ENCODE results near the gene DDN. TPM values are rescaled to one million over a fixed set of nuclear protein-coding genes. Genes with fewer than 3 reads are reported as not detected.

The DDN gene
- total RNA-seq, 1 donor from 2014 or later, result not detected

- H3K4me3 ChIP-seq, result no peak overlapping the region
- peaks cover 71 to 83% of the 10 kb centered on the region in 2 donors for H3K36me3 ChIP-seq
- H3K27me3 ChIP-seq, result no peaks in the 10 kb centered on the region
- intact Hi-C loops (cut with DNase I), result no loop called here
- TF ChIP-seq CTCF (IDR thresholded peaks at IDR 0.05), result no peak
- no peak for DNase-seq (ENCODE audit: low spot score in 2 of 2)
- H3K27ac ChIP-seq, result no peak overlapping the region
- H3K9me3 ChIP-seq, result no peaks in the 10 kb centered on the region
- H3K4me1 ChIP-seq, result no peaks in the 10 kb centered on the region
Measured at GRCh38 chr12:49033611-49034285, 34.6 kb upstream of the DDN start.

GRCh38 chr12:49032679-49033447 is 33.7 kb upstream of the DDN start:
- Histone ChIP-seq H3K4me3 (no peak overlapping the region), H3K27me3 (no peaks in the 10 kb centered on the region), H3K36me3 (peaks cover 70 to 83% of the 10 kb centered on the region in 2 donors), H3K4me1 (no peaks in the 10 kb centered on the region), H3K9me3 (no peaks in the 10 kb centered on the region), H3K27ac (no peak overlapping the region)
- TF ChIP-seq CTCF (IDR thresholded peaks at IDR 0.05), result no peak
- no peak for DNase-seq (ENCODE audit: low spot score in 2 of 2)
- intact Hi-C loops (cut with DNase I), result no loop called here

- Histone ChIP-seq H3K4me3 (no peak overlapping the region), H3K27me3 (no peaks in the 10 kb centered on the region), H3K4me1 (no peaks in the 10 kb centered on the region), H3K27ac (no peak overlapping the region), H3K9me3 (no peaks in the 10 kb centered on the region), H3K36me3 (peaks cover 70 to 83% of the 10 kb centered on the region in 2 donors)
- DNase-seq (ENCODE audit: low spot score in 2 of 2), result no peak
- intact Hi-C loops (cut with DNase I), result no loop called here
- TF ChIP-seq CTCF (IDR thresholded peaks at IDR 0.05), result no peak
Measured at GRCh38 chr12:49032276-49032675, 33.1 kb upstream of the DDN start.

GRCh38 chr12:49031573-49032161 is 32.5 kb upstream of the DDN start:
- TF ChIP-seq CTCF (IDR thresholded peaks at IDR 0.05), result no peak
- H3K27ac ChIP-seq, result no peak overlapping the region
- no peak for DNase-seq (ENCODE audit: low spot score in 2 of 2)
- peaks cover 70 to 83% of the 10 kb centered on the region in 2 donors for H3K36me3 ChIP-seq
- no peaks in the 10 kb centered on the region for H3K27me3 ChIP-seq
- no peak overlapping the region for H3K4me3 ChIP-seq
- intact Hi-C loops (cut with DNase I), result no loop called here
- H3K4me1 ChIP-seq, result no peaks in the 10 kb centered on the region
- no peaks in the 10 kb centered on the region for H3K9me3 ChIP-seq

- intact Hi-C loops (cut with DNase I), result no loop called here
- no peak for TF ChIP-seq CTCF (IDR thresholded peaks at IDR 0.05)
- no peak for DNase-seq (ENCODE audit: low spot score in 2 of 2)
- peaks cover 74 to 86% of the 10 kb centered on the region in 2 donors for H3K36me3 ChIP-seq
- H3K27ac ChIP-seq, result no peak overlapping the region
- H3K9me3 ChIP-seq, result no peaks in the 10 kb centered on the region
- H3K4me3 ChIP-seq, result no peak overlapping the region
- H3K27me3 ChIP-seq, result no peaks in the 10 kb centered on the region
- no peaks in the 10 kb centered on the region for H3K4me1 ChIP-seq
Measured at GRCh38 chr12:49030714-49031572, 31.8 kb upstream of the DDN start.

Measured in ascending aorta (tissue), 2 donors.